ENCODE results near the gene CDADC1. TPM values are rescaled to one million over a fixed set of nuclear protein-coding genes. Genes with fewer than 3 reads are reported as not detected.

The CDADC1 gene
- total and polyA plus RNA-seq, 4 donors: 3.0 to 6.1 (median 4.5) TPM

Other genes with a start within 250 kb of the CDADC1 start
- gene MLNR, start 27.6 kb upstream of the CDADC1 start, total RNA-seq: under 1 TPM in 1 of 2 donors, not detected in 1; 0.09 TPM
- gene MLNR, start 27.6 kb upstream of the CDADC1 start, polyA plus RNA-seq: not detected
- gene CAB39L, start 196.1 kb downstream of the CDADC1 start, total RNA-seq: 1 to 10 TPM; 2.3 to 5.1 TPM
- gene CAB39L, start 196.1 kb downstream of the CDADC1 start, polyA plus RNA-seq: 1 to 10 TPM; 1.8 to 1.9 TPM
- 1 to 10 TPM; 6.2 TPM for gene SETDB2, start 196.3 kb downstream of the CDADC1 start, total RNA-seq
- gene SETDB2, start 196.3 kb downstream of the CDADC1 start, polyA plus RNA-seq: 1 to 10 TPM; 1.9 to 3.5 TPM
- 10 to 100 TPM in 1 of 2 donors, 1 to 10 TPM in 1; 8.6 to 14.2 TPM for gene PHF11, start 248.0 kb downstream of the CDADC1 start, total RNA-seq
- gene PHF11, start 248.0 kb downstream of the CDADC1 start, polyA plus RNA-seq: 10 to 100 TPM in 1 of 2 donors, 1 to 10 TPM in 1; 8.8 to 16.1 TPM